K562 (cell line): ENCODE data around the gene TARS2. TPM values are rescaled to one million over a fixed set of nuclear protein-coding genes. Genes with fewer than 3 reads are reported as not detected.

Experiments used
- ASH1L ChIP-seq: fragments of 450-650 bp; IDR thresholded peaks from 2 replicates; pipeline ENCODE4 v1.6.1; 2018; ENCODE audit warnings: borderline replicate concordance, mild to moderate bottlenecking, low read depth; ENCODE audit not compliant: partially characterized antibody
- DNMT1 ChIP-seq: fragments of 450-650 bp; IDR thresholded peaks from 2 replicates; pipeline ENCODE4 v1.6.1; 2016; ENCODE audit warnings: antibody characterized with exemption, mild to moderate bottlenecking
- ETS2 ChIP-seq: IDR thresholded peaks from 2 replicates; pipeline ENCODE4 v1.6.1; 2016; ENCODE audit warnings: borderline replicate concordance, missing genetic modification characterization, mild to moderate bottlenecking, moderate library complexity, missing compliant biosample characterization; ENCODE audit not compliant: poor library complexity, severe bottlenecking
- FOXM1 ChIP-seq, 2 experiments: fragments of 450-650 bp in 1 of 2; sonication (generic) in 1 of 2; formaldehyde crosslinking in 1 of 2; IDR thresholded peaks; 2 replicates each; pipeline versions ENCODE4 v1.6.1 to v1.9.0; 2017 to 2022; ENCODE audit warnings: low read depth in 2 of 2, mild to moderate bottlenecking in 2 of 2, missing genetic modification reagents in 1 of 2, moderate library complexity in 1 of 2
- HDAC8 ChIP-seq: fragments of 450-650 bp; IDR thresholded peaks from 2 replicates; pipeline ENCODE4 v1.6.1; 2016; ENCODE audit warnings: mild to moderate bottlenecking, missing genetic modification characterization, moderate library complexity, missing compliant biosample characterization
- MIER1 ChIP-seq: fragments of 450-650 bp; IDR thresholded peaks from 2 replicates; pipeline ENCODE4 v1.6.1; 2016; ENCODE audit warnings: antibody characterized with exemption, mild to moderate bottlenecking, low read depth
- RBFOX2 ChIP-seq: fragments of 200-400 bp; formaldehyde crosslinking; IDR thresholded peaks from 2 replicates; pipeline ENCODE4 v1.6.1; 2017; ENCODE audit warnings: low read depth, mild to moderate bottlenecking, low read length, moderate library complexity
- ZBTB1 ChIP-seq: sonication (generic); formaldehyde crosslinking; IDR thresholded peaks from 2 replicates; pipeline ENCODE4 v1.8.1; 2023; ENCODE audit warnings: missing genetic modification reagents, low read depth, mild to moderate bottlenecking, borderline replicate concordance
- ZNF12 ChIP-seq: sonication (generic); formaldehyde crosslinking; IDR thresholded peaks from 2 replicates; pipeline ENCODE4 v1.4.0; 2020; ENCODE audit warnings: mild to moderate bottlenecking, missing genetic modification reagents
- ZNF232 ChIP-seq: sonication (generic); formaldehyde crosslinking; IDR thresholded peaks from 2 replicates; pipeline ENCODE4 v1.8.0; 2022; ENCODE audit warnings: mild to moderate bottlenecking, missing genetic modification reagents
- ZNF324 ChIP-seq: fragments of 250-450 bp; sonication (Bioruptor Pico); IDR thresholded peaks from 2 replicates; pipeline ENCODE4 v1.4.0; 2020; ENCODE audit warnings: mild to moderate bottlenecking
- ZNF507 ChIP-seq: conservative IDR thresholded peaks from 2 replicates; pipeline ENCODE4 v1.6.1; 2017; ENCODE audit warnings: missing genetic modification characterization, missing compliant biosample characterization
- ZNF77 ChIP-seq: fragments of 250-450 bp; sonication (Bioruptor Pico); IDR thresholded peaks from 2 replicates; pipeline ENCODE4 v1.5.0; 2020
- polyA plus RNA-seq, 8 experiments: library from polyadenylated mRNA; depleted of rRNA in 4 of 8; stranded (reverse) in 5 of 8; unstranded in 3 of 8; fragments of >200 nt; fragmentation: Nextera tagmentation in 2 of 8; fragmentation: Illumina TruSeq in 1 of 8; extraction: Ambion mirVana in 2 of 8; extraction: Trizol in 1 of 8; gene quantifications; 2 replicates each; pipeline versions ENCODE4 v1.2.1 to v1.2.3, GENCODE V29; 2011 to 2014; ENCODE audit warnings: inconsistent platforms in 1 of 8, missing spikeins in 1 of 8
- total RNA-seq, 7 experiments: library from RNA; depleted of rRNA in 6 of 7; stranded (reverse); fragments of >200 nt in 6 of 7; fragmentation: Illumina TruSeq in 2 of 7; extraction: Trizol in 2 of 7; gene quantifications; 2 replicates each; pipeline versions ENCODE4 v1.2.1 to v1.2.3, GENCODE V29; 2011 to 2021; ENCODE audit warnings: low replicate concordance in 1 of 7
- TF ChIP-seq, protein P1 (sequence below): sonication (generic); formaldehyde crosslinking; IDR thresholded peaks from 2 replicates; pipeline ENCODE4 v1.8.0; 2022; ENCODE audit warnings: mild to moderate bottlenecking, missing genetic modification reagents
- TF ChIP-seq, protein P2 (sequence below): fragments of 200-800 bp; sonication (Bioruptor generic); IDR thresholded peaks from 2 replicates; pipeline ENCODE4 v1.6.1; 2016; ENCODE audit warnings: missing genetic modification characterization, missing compliant biosample characterization
- TF ChIP-seq, protein P3 (sequence below): fragments of 450-650 bp; IDR thresholded peaks from 2 replicates; pipeline ENCODE4 v1.6.1; 2018; ENCODE audit not compliant: partially characterized antibody
- TF ChIP-seq, protein P4 (sequence below): fragments of 450-650 bp; IDR thresholded peaks from 2 replicates; pipeline ENCODE4 v1.6.1; 2016; ENCODE audit warnings: low read depth, mild to moderate bottlenecking, moderate library complexity

Gene TARS2
- total and polyA plus RNA-seq, 9 of the 15 experiments (the other 6 are each of a cell fraction or from before 2014, with no cell fraction given) = 17.0 to 64.2 (median 39.4) TPM

DNA sequence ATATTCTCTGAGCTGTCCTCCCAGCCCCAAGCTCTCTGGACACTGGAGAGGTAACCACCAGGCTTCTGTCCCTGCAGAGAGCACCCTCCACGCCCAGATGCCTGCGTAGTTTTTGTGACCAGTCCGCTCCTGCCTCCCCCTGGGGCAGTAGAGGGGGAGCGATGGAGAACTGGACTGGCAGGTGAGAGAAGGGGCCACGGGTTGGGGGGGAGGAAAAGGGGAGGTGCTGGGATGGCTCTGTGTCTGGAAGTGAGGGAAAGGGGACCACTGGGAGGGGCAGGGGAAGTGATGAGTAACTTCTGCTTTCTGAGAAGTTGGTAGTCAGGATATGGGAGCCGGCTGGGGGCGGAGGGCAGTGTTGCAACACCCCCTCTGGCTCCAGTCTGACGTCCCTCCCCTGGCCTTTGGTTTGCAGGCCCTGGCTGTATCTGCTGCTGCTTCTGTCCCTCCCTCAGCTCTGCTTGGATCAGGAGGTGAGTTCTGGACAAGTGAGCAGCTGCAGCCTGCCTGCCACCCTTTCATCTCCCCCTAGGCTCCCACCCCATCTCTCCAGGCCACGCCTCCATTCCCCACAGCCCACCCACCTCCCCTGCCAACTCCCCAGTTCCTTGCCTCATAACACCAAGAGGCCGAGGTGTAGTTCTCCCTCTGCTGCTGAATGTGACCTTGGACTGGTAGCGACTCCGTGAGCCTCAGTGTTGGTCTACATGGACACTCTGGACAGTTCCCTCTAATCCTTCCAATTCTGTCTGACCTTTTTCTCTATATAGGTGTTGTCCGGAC, 65.1 kb downstream of the TARS2 start (continued):
- TF ChIP-seq ASH1L (no peak), RBFOX2 (peak; percentile 17; the same call in 1 of the 2 replicates), ZNF77 (no peak), ZNF232 (CRISPR knock-in tag) (no peak), ZNF507 (tag) (no peak), HDAC8 (no peak), ETS2 (tag) (no peak), ZNF324 (no peak), FOXM1 (IDR thresholded peaks at IDR 0.05; ENCODE audit: low read depth) (no peak), FOXM1 (CRISPR knock-in tag; IDR thresholded peaks at IDR 0.05; ENCODE audit: low read depth) (no peak), ZBTB1 (no peak), ZNF12 (CRISPR knock-in tag) (no peak), MIER1 (no peak), DNMT1 (no peak)
- TF ChIP-seq, protein P1, sequence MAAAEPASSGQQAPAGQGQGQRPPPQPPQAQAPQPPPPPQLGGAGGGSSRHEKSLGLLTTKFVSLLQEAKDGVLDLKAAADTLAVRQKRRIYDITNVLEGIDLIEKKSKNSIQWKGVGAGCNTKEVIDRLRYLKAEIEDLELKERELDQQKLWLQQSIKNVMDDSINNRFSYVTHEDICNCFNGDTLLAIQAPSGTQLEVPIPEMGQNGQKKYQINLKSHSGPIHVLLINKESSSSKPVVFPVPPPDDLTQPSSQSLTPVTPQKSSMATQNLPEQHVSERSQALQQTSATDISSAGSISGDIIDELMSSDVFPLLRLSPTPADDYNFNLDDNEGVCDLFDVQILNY (CRISPR knock-in tag) = no peak
- TF ChIP-seq, protein P2, sequence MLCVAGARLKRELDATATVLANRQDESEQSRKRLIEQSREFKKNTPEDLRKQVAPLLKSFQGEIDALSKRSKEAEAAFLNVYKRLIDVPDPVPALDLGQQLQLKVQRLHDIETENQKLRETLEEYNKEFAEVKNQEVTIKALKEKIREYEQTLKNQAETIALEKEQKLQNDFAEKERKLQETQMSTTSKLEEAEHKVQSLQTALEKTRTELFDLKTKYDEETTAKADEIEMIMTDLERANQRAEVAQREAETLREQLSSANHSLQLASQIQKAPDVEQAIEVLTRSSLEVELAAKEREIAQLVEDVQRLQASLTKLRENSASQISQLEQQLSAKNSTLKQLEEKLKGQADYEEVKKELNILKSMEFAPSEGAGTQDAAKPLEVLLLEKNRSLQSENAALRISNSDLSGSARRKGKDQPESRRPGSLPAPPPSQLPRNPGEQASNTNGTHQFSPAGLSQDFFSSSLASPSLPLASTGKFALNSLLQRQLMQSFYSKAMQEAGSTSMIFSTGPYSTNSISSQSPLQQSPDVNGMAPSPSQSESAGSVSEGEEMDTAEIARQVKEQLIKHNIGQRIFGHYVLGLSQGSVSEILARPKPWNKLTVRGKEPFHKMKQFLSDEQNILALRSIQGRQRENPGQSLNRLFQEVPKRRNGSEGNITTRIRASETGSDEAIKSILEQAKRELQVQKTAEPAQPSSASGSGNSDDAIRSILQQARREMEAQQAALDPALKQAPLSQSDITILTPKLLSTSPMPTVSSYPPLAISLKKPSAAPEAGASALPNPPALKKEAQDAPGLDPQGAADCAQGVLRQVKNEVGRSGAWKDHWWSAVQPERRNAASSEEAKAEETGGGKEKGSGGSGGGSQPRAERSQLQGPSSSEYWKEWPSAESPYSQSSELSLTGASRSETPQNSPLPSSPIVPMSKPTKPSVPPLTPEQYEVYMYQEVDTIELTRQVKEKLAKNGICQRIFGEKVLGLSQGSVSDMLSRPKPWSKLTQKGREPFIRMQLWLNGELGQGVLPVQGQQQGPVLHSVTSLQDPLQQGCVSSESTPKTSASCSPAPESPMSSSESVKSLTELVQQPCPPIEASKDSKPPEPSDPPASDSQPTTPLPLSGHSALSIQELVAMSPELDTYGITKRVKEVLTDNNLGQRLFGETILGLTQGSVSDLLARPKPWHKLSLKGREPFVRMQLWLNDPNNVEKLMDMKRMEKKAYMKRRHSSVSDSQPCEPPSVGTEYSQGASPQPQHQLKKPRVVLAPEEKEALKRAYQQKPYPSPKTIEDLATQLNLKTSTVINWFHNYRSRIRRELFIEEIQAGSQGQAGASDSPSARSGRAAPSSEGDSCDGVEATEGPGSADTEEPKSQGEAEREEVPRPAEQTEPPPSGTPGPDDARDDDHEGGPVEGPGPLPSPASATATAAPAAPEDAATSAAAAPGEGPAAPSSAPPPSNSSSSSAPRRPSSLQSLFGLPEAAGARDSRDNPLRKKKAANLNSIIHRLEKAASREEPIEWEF (CRISPR knock-in tag) = no peak
- TF ChIP-seq, protein P3, sequence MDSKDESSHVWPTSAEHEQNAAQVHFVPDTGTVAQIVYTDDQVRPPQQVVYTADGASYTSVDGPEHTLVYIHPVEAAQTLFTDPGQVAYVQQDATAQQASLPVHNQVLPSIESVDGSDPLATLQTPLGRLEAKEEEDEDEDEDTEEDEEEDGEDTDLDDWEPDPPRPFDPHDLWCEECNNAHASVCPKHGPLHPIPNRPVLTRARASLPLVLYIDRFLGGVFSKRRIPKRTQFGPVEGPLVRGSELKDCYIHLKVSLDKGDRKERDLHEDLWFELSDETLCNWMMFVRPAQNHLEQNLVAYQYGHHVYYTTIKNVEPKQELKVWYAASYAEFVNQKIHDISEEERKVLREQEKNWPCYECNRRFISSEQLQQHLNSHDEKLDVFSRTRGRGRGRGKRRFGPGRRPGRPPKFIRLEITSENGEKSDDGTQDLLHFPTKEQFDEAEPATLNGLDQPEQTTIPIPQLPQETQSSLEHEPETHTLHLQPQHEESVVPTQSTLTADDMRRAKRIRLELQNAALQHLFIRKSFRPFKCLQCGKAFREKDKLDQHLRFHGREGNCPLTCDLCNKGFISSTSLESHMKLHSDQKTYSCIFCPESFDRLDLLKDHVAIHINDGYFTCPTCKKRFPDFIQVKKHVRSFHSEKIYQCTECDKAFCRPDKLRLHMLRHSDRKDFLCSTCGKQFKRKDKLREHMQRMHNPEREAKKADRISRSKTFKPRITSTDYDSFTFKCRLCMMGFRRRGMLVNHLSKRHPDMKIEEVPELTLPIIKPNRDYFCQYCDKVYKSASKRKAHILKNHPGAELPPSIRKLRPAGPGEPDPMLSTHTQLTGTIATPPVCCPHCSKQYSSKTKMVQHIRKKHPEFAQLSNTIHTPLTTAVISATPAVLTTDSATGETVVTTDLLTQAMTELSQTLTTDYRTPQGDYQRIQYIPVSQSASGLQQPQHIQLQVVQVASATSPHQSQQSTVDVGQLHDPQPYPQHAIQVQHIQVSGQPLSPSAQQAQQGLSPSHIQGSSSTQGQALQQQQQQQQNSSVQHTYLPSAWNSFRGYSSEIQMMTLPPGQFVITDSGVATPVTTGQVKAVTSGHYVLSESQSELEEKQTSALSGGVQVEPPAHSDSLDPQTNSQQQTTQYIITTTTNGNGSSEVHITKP = peak; percentile 93
- TF ChIP-seq, protein P4, sequence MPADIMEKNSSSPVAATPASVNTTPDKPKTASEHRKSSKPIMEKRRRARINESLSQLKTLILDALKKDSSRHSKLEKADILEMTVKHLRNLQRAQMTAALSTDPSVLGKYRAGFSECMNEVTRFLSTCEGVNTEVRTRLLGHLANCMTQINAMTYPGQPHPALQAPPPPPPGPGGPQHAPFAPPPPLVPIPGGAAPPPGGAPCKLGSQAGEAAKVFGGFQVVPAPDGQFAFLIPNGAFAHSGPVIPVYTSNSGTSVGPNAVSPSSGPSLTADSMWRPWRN = no peak
